Panc1 (cell line): Measurements from ENCODE around the gene SUN1. TPM values are rescaled to one million over a fixed set of nuclear protein-coding genes. Genes with fewer than 3 reads are reported as not detected.

ENCODE experiments used
- ATAC-seq: fragments of 200-7000 bp; cut with Tn5 transposase; 2 replicates; pipeline ENCODE4 v1.9.1; 2020; ENCODE audit warnings: mild to moderate bottlenecking, moderate library complexity
- BruUV-seq: library from RNA; stranded (reverse); fragments of 400-500 nt; replicated peaks from 2 replicates; lab custom pipeline; 2021; lab: Mats Ljungman, UMichigan
- CTCF ChIA-PET: fragments of 300-600 bp; sonication (Branson Sonifier 250); formaldehyde crosslinking; loops from one replicate; lab custom pipeline; 2022; ENCODE audit warnings: antibody characterized with exemption; lab: Charles Lee
- POLR2A ChIA-PET: fragments of 300-600 bp; sonication (Branson Sonifier 250); formaldehyde crosslinking; loops from one replicate; lab custom pipeline; 2022; ENCODE audit warnings: antibody characterized with exemption; lab: Charles Lee
- DNase-seq: peaks from one replicate; pipeline ENCODE4 v3.0.0-alpha.2; 2010; ENCODE audit warnings: low read depth, low spot score
- H3K27ac ChIP-seq: 2 replicates; pipeline ENCODE4 v1.5.1; 2011; ENCODE audit warnings: mild to moderate bottlenecking, low read length, inconsistent platforms
- H3K27me3 ChIP-seq: fragments of 200-500 bp; sonication (Bioruptor generic); 2 replicates; pipeline ENCODE4 v1.6.0; 2014; ENCODE audit warnings: low read length, inconsistent platforms; ENCODE audit not compliant: control insufficient read depth, insufficient read depth
- H3K36me3 ChIP-seq: fragments of 200-500 bp; sonication (Bioruptor generic); 2 replicates; pipeline ENCODE4 v1.5.1; 2014; ENCODE audit warnings: inconsistent platforms, mild to moderate bottlenecking, low read length, moderate library complexity; ENCODE audit not compliant: control insufficient read depth, insufficient read depth
- H3K4me1 ChIP-seq: 2 replicates; pipeline ENCODE4 v1.5.1; 2011; ENCODE audit warnings: inconsistent platforms, mild to moderate bottlenecking, low read length, moderate library complexity; ENCODE audit not compliant: control insufficient read depth, insufficient read depth
- H3K4me3 ChIP-seq, 2 experiments: 2 replicates each; pipeline ENCODE4 v1.5.1; 2011 to 2012; ENCODE audit warnings: low read depth in 2 of 2, low read length in 2 of 2, mild to moderate bottlenecking in 2 of 2, inconsistent platforms in 1 of 2, moderate library complexity in 1 of 2
- H3K9me3 ChIP-seq: fragments of 200-500 bp; sonication (Bioruptor generic); 2 replicates; pipeline ENCODE4 v1.5.1; 2014; ENCODE audit warnings: low read depth, mild to moderate bottlenecking, inconsistent platforms, low read length, moderate library complexity; ENCODE audit not compliant: control insufficient read depth, insufficient read depth
- POLR2AphosphoS5 ChIP-seq: IDR thresholded peaks from 2 replicates; pipeline ENCODE4 v1.6.1; 2012; ENCODE audit warnings: mild to moderate bottlenecking, low read depth, low read length, moderate library complexity
- REST ChIP-seq, 2 experiments: IDR thresholded peaks; 2 replicates each; pipeline ENCODE4 v1.6.1; 2011 to 2012; ENCODE audit warnings: low read depth in 2 of 2, control low read depth in 1 of 2, low read length in 1 of 2, mild to moderate bottlenecking in 1 of 2, moderate library complexity in 1 of 2; ENCODE audit not compliant: insufficient read depth in 1 of 2
- SIN3A ChIP-seq: IDR thresholded peaks from 2 replicates; pipeline ENCODE4 v1.6.1; 2012; ENCODE audit warnings: low read depth, mild to moderate bottlenecking, low read length, moderate library complexity, borderline replicate concordance; ENCODE audit not compliant: insufficient read depth
- TCF7L2 ChIP-seq: IDR thresholded peaks from 2 replicates; pipeline ENCODE4 v1.6.1; 2011; ENCODE audit warnings: mild to moderate bottlenecking, low read depth, low read length, inconsistent platforms
- in situ Hi-C: cut with HindIII; loops from 2 replicates; pipeline ENCODE4 v1.10.0; 2016; ENCODE audit warnings: low sequenced_read_pairs, low pct_unique_long_range_greater_than_20kb
- intact Hi-C: fragments of 100-400 bp; cut with micrococcal nuclease; formaldehyde crosslinking; loops from one replicate; pipeline ENCODE4 v1.10.0; 2022; ENCODE audit not compliant: unreplicated experiment
- total RNA-seq: library from RNA; stranded (reverse); gene quantifications from one replicate; pipeline ENCODE4 v1.2.1, GENCODE V29; 2021; ENCODE audit not compliant: unreplicated experiment
- TF ChIP-seq, protein P1 (sequence below): fragments of 450-650 bp; IDR thresholded peaks from 2 replicates; pipeline ENCODE4 v1.5.1; 2017; ENCODE audit warnings: mild to moderate bottlenecking

Gene SUN1
- total RNA-seq, 1 experiment from 2014 or later = 244 TPM

- ChIA-PET CTCF (no interaction called here), POLR2A (no interaction called here)
- Histone ChIP-seq H3K4me1 (peaks cover 3% of the 10 kb centered on the region), H3K4me3 (no peak overlapping the region), H3K27me3 (no peaks in the 10 kb centered on the region), H3K36me3 (peaks cover 3% of the 10 kb centered on the region; the same call in 1 of the 2 replicates), H3K9me3 (no peaks in the 10 kb centered on the region), H3K27ac (no peak overlapping the region)
- in situ Hi-C loops (no loop called here), intact Hi-C loops (no loop called here)
- TF ChIP-seq POLR2AphosphoS5 (no peak), SIN3A (no peak), TCF7L2 (no peak), REST (IDR thresholded peaks at IDR 0.05; ENCODE audit: insufficient read depth in 1 of 2, low read depth in 2 of 2, low read length in 1 of 2) (no peak)
- TF ChIP-seq, protein P1, sequence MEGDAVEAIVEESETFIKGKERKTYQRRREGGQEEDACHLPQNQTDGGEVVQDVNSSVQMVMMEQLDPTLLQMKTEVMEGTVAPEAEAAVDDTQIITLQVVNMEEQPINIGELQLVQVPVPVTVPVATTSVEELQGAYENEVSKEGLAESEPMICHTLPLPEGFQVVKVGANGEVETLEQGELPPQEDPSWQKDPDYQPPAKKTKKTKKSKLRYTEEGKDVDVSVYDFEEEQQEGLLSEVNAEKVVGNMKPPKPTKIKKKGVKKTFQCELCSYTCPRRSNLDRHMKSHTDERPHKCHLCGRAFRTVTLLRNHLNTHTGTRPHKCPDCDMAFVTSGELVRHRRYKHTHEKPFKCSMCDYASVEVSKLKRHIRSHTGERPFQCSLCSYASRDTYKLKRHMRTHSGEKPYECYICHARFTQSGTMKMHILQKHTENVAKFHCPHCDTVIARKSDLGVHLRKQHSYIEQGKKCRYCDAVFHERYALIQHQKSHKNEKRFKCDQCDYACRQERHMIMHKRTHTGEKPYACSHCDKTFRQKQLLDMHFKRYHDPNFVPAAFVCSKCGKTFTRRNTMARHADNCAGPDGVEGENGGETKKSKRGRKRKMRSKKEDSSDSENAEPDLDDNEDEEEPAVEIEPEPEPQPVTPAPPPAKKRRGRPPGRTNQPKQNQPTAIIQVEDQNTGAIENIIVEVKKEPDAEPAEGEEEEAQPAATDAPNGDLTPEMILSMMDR = no peak
- no TSS peak for BruUV-seq
- DNase-seq = no peak
- ATAC-seq = no peak
Measured at GRCh38 chr7:894164-894867, 62.0 kb downstream of the SUN1 start.

DNA sequence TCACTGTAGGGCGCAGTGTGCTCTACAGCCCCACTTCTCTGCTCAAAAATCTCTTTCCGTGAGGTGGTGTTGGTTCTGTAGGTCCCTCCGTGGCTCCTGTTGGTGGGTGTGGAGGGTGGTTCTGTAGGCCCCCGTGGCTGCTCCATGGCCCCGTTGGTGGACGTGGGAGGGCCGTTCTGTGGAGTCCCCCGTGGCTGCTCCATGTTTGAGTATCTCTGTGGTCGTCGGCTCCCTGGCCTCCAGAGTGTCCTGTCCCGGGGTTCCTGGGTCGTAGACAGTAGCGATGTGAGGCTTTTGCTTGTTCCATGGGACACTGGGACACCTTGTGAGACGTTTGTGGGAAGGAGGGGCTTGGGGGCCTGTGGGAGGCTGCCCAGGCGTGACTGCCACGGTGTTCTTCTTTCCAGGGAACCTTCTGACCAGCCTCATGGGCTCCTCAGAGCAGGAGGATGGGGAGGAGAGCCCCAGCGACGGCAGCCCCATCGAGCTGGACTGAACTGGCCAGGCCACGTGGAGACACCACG is 62.7 kb downstream of the SUN1 start:
- in situ Hi-C loops (no loop called here), intact Hi-C loops (no loop called here)
- H3K4me3 ChIP-seq = no peak overlapping the region
- H3K27me3 ChIP-seq = no peaks in the 10 kb centered on the region
- H3K9me3 ChIP-seq = no peaks in the 10 kb centered on the region
- CTCF ChIA-PET = no interaction called here
- POLR2A ChIA-PET = no interaction called here
- H3K4me1 ChIP-seq = peaks cover 3% of the 10 kb centered on the region
- no peak overlapping the region for H3K27ac ChIP-seq
- TF ChIP-seq, protein P1 = no peak
- TF ChIP-seq REST (IDR thresholded peaks at IDR 0.05; ENCODE audit: insufficient read depth in 1 of 2, low read depth in 2 of 2, low read length in 1 of 2) = no peak
- no peak for TF ChIP-seq POLR2AphosphoS5
- no peak for TF ChIP-seq SIN3A
- TF ChIP-seq TCF7L2 = no peak
- DNase-seq (no peak), ATAC-seq (no peak)
- BruUV-seq = no TSS peak
- peaks cover 3% of the 10 kb centered on the region; the same call in 1 of the 2 replicates for H3K36me3 ChIP-seq
